ENCODE data around the gene TSBP1. TPM values are rescaled to one million over a fixed set of nuclear protein-coding genes. Genes with fewer than 3 reads are reported as not detected.

The TSBP1 gene
- total RNA-seq, 2 experiments from 2014 or later: not detected

DNA sequence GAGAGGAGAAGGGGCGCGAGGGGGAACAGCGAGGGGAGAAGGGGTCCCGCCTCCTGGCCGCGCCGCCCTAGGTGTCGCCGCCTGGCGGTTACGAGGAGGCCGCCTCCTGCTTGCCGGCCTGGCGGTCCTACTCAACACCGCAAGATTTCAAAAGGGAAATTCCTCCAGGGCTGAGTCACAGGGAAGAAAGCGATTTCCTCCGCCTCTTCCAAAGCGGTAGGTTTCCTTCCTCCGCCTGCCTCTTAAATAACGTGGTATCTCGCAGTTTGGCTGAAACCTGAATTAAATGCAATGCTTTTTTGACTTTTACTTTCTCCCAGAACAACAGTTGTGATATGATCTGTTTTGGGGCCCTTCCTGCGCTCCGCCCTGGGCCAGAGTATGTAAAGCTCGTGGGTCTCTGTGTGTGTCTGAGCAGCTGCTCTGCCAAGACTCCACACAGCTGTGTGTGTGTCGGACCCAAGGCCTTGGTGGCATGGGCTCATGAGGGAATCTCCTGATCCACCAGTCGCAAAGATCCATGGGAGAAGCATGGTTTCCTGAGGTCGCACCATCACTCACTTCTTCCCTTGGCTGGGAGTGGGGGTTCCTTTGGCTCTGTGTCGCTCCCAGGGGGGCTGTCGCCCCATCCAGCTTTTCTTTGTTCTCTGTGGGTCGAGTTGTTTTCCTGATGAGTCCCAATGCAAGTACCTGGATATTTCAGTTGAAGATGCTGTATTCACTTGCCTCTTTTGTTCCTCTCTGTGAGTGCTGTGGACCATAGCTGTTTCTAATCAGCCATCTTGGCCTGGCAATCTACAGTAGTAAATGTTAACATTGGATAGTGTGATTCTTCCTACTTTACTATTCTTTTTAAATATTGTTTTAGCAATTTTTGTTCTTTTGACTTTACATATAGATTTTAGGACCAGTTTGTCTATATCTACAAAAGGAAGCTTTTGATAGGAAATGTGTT is 116.2 kb downstream of the TSBP1 start:
- H3K4me3 ChIP-seq (ENCODE audit: low read depth, low read length, poor library complexity, severe bottlenecking): no peak overlapping the region

DNA sequence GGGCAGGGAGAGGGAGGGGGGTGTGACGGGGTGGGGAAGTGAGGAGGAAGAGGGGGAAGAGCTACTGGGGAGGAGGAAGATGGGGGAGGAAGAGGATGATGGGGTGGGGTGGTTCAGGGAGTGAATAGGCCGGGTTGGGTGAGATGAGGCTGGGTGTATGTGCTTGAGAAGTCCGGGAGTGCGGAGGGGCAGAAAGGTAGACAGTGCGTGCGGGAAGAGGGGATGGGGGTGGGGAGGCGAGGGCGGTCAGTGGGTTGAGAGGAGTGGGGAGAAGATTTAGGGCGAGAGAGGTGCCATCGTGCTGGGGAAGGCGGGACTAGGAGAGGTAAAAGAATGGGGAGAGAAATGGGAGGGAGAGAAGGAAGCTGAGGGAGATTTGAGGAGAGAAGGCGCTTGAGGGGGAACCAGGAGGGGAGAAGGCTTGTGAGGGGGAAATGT is 116.9 kb downstream of the TSBP1 start:
- TF ChIP-seq EZH2phosphoT487 (IDR thresholded peaks at IDR 0.05; ENCODE audit: borderline replicate concordance, low read depth, low read length): no peak
- TF ChIP-seq, protein P1, sequence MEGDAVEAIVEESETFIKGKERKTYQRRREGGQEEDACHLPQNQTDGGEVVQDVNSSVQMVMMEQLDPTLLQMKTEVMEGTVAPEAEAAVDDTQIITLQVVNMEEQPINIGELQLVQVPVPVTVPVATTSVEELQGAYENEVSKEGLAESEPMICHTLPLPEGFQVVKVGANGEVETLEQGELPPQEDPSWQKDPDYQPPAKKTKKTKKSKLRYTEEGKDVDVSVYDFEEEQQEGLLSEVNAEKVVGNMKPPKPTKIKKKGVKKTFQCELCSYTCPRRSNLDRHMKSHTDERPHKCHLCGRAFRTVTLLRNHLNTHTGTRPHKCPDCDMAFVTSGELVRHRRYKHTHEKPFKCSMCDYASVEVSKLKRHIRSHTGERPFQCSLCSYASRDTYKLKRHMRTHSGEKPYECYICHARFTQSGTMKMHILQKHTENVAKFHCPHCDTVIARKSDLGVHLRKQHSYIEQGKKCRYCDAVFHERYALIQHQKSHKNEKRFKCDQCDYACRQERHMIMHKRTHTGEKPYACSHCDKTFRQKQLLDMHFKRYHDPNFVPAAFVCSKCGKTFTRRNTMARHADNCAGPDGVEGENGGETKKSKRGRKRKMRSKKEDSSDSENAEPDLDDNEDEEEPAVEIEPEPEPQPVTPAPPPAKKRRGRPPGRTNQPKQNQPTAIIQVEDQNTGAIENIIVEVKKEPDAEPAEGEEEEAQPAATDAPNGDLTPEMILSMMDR (conservative IDR thresholded peaks at IDR 0.05; ENCODE audit: low read length): no peak
- POLR2A ChIA-PET: interaction anchor here (0.6 to 1.3 kb wide), 4 partner anchors 9 to 542 kb away, joined by 3 to 5 read pairs (median 4); no protein-coding TSS in a partner anchor
- H2AFZ ChIP-seq (ENCODE audit: low read length): peak overlapping the region; percentile 23; the same call in 1 of the 2 replicates
- no peaks in the 10 kb centered on the region; the same call in 1 of the 2 replicates for H3K36me3 ChIP-seq (ENCODE audit: insufficient read depth, low read length)
- intact Hi-C loops (cut with micrococcal nuclease; ENCODE audit: unreplicated experiment): no loop called here
- CTCF ChIA-PET (ENCODE audit: unreplicated experiment): no interaction called here
- H3K79me2 ChIP-seq (ENCODE audit: insufficient read depth, low read depth, low read length): no peaks in the 10 kb centered on the region
- no peak overlapping the region for H3K4me2 ChIP-seq (ENCODE audit: low read length)
- H4K20me1 ChIP-seq (ENCODE audit: insufficient read depth, low read length): no peaks in the 10 kb centered on the region
- peaks cover 2% of the 10 kb centered on the region; the same call in 1 of the 2 replicates for H3K9me3 ChIP-seq (ENCODE audit: low read length)
- no peaks in the 10 kb centered on the region for H3K9me2 ChIP-seq (ENCODE audit: insufficient read depth, low read length)
- no TSS peak for BruUV-seq (replicated peaks)
- DNase-seq (ENCODE audit: low spot score): no peak
- H3K4me3 ChIP-seq (ENCODE audit: low read depth, low read length, poor library complexity, severe bottlenecking): no peak overlapping the region
- peaks cover 12% of the 10 kb centered on the region for H3K4me1 ChIP-seq (ENCODE audit: insufficient read depth, low read length, poor library complexity, severe bottlenecking)
- no peak overlapping the region for H3K27ac ChIP-seq (ENCODE audit: low read depth, low read length, poor library complexity, severe bottlenecking)

More for the DNA sequence above, 116.2 kb downstream of the TSBP1 start:
- ChIA-PET POLR2A (no interaction called here), CTCF (ENCODE audit: unreplicated experiment) (no interaction called here)
- DNase-seq (ENCODE audit: low spot score): no peak
- intact Hi-C loops (cut with micrococcal nuclease; ENCODE audit: unreplicated experiment): no loop called here
- Histone ChIP-seq H3K36me3 (ENCODE audit: insufficient read depth, low read length) (no peaks in the 10 kb centered on the region), H2AFZ (ENCODE audit: low read length) (peak overlapping the region; percentile 23; the same call in 1 of the 2 replicates), H3K27ac (ENCODE audit: low read depth, low read length, poor library complexity, severe bottlenecking) (no peak overlapping the region), H3K4me2 (ENCODE audit: low read length) (peak overlapping the region; percentile 14; the same call in 1 of the 2 replicates), H3K9me2 (ENCODE audit: insufficient read depth, low read length) (no peaks in the 10 kb centered on the region), H3K4me1 (ENCODE audit: insufficient read depth, low read length, poor library complexity, severe bottlenecking) (peaks cover 12% of the 10 kb centered on the region), H4K20me1 (ENCODE audit: insufficient read depth, low read length) (no peaks in the 10 kb centered on the region), H3K9me3 (ENCODE audit: low read length) (no peaks in the 10 kb centered on the region), H3K79me2 (ENCODE audit: insufficient read depth, low read depth, low read length) (no peaks in the 10 kb centered on the region)
- TF ChIP-seq, protein P1 (conservative IDR thresholded peaks at IDR 0.05; ENCODE audit: low read length): 0 out of 2 replicates have a peak, but pooled peaks have one; percentile 24
- TF ChIP-seq EZH2phosphoT487 (IDR thresholded peaks at IDR 0.05; ENCODE audit: borderline replicate concordance, low read depth, low read length): no peak
- BruUV-seq (replicated peaks): no TSS peak
